ENCODE results near the gene SUPT4H1.

Gene SUPT4H1

GRCh38 chr17:58352596-58353388 lies 791 bp upstream of the SUPT4H1 start:
- H2BK120ac ChIP-seq (ENCODE audit: low read depth, low read length) = no peak overlapping the region
- H3K23ac ChIP-seq (ENCODE audit: low read length) = peak overlapping the region; percentile 74
- peak; percentile 81 for DNase-seq

GRCh38 chr17:58351182-58351581 lies 819 bp downstream of the SUPT4H1 start:
- H3K4ac ChIP-seq (ENCODE audit: low read depth, low read length) = no peak overlapping the region
- H3K27ac ChIP-seq (ENCODE audit: low read depth, low read length) = no peak overlapping the region
- H3K27me3 ChIP-seq (ENCODE audit: insufficient read depth, low read length, poor library complexity) = no peaks in the 10 kb centered on the region
- no CpG with 5 or more reads among the region's 4 CpGs for WGBS (ENCODE audit: extremely low coverage, insufficient coverage, low lambda C conversion rate)
- DNase-seq = no peak
- no peak overlapping the region for H3K18ac ChIP-seq (ENCODE audit: low read length)
- peak overlapping the region; percentile 73 for H3K4me2 ChIP-seq (ENCODE audit: low read length)
- H2BK15ac ChIP-seq (replicated peaks; ENCODE audit: low read depth) = no peak overlapping the region
- H2BK5ac ChIP-seq (ENCODE audit: low read length) = no peak overlapping the region
- peaks cover 3% of the 10 kb centered on the region for H3K4me1 ChIP-seq (ENCODE audit: control insufficient read depth, low read depth, low read length)
- no peak overlapping the region for H2BK120ac ChIP-seq (ENCODE audit: low read depth, low read length)
- H3K23ac ChIP-seq (ENCODE audit: low read length) = no peak overlapping the region
- peak overlapping the region; percentile 98 for H3K4me3 ChIP-seq (ENCODE audit: low read length)
- H3K36me3 ChIP-seq (ENCODE audit: control insufficient read depth, insufficient read depth, low read length) = peaks cover 10% of the 10 kb centered on the region
- peak overlapping the region; percentile 97 for H3K9ac ChIP-seq (ENCODE audit: low read length)
- no peak overlapping the region for H4K8ac ChIP-seq (ENCODE audit: low read depth, low read length)
- H3K56ac ChIP-seq (ENCODE audit: low read length) = peak overlapping the region; percentile 99
- H4K5ac ChIP-seq (ENCODE audit: low read length) = no peak overlapping the region
- H3K79me2 ChIP-seq (ENCODE audit: control insufficient read depth, insufficient read depth, low read length) = peaks cover 8% of the 10 kb centered on the region
- H2AK5ac ChIP-seq (ENCODE audit: low read length) = no peak overlapping the region
- peaks cover 4% of the 10 kb centered on the region for H3K79me1 ChIP-seq (ENCODE audit: low read length)

More at GRCh38 chr17:58352596-58353388, 791 bp upstream of the SUPT4H1 start:
- no CpG with 5 or more reads among the region's 26 CpGs for WGBS (ENCODE audit: extremely low coverage, insufficient coverage, low lambda C conversion rate)
- Histone ChIP-seq H3K27me3 (ENCODE audit: insufficient read depth, low read length, poor library complexity) (no peaks in the 10 kb centered on the region), H3K4me2 (ENCODE audit: low read length) (peak overlapping the region; percentile 100), H3K79me1 (ENCODE audit: low read length) (peaks cover 4% of the 10 kb centered on the region), H2BK5ac (ENCODE audit: low read length) (peak overlapping the region; percentile 83), H3K27ac (ENCODE audit: low read depth, low read length) (peak overlapping the region; percentile 96), H4K8ac (ENCODE audit: low read depth, low read length) (no peak overlapping the region), H2AK5ac (ENCODE audit: low read length) (peak overlapping the region; percentile 97), H2BK15ac (replicated peaks; ENCODE audit: low read depth) (no peak overlapping the region), H4K5ac (ENCODE audit: low read length) (no peak overlapping the region), H3K36me3 (ENCODE audit: control insufficient read depth, insufficient read depth, low read length) (peaks cover 6% of the 10 kb centered on the region), H3K56ac (ENCODE audit: low read length) (peak overlapping the region; percentile 96), H3K18ac (ENCODE audit: low read length) (peak overlapping the region; percentile 72), H3K9ac (ENCODE audit: low read length) (peak overlapping the region; percentile 95), H3K4me1 (ENCODE audit: control insufficient read depth, low read depth, low read length) (peaks cover 3% of the 10 kb centered on the region), H3K4me3 (ENCODE audit: low read length) (peak overlapping the region; percentile 90), H3K79me2 (ENCODE audit: control insufficient read depth, insufficient read depth, low read length) (peaks cover 8% of the 10 kb centered on the region), H3K4ac (ENCODE audit: low read depth, low read length) (peak overlapping the region; percentile 40)

- Histone ChIP-seq H3K4me1 (ENCODE audit: control insufficient read depth, low read depth, low read length) (no peaks in the 10 kb centered on the region), H3K4ac (ENCODE audit: low read depth, low read length) (no peak overlapping the region), H3K9ac (ENCODE audit: low read length) (no peak overlapping the region), H3K56ac (ENCODE audit: low read length) (no peak overlapping the region), H2BK120ac (ENCODE audit: low read depth, low read length) (no peak overlapping the region), H3K27me3 (ENCODE audit: insufficient read depth, low read length, poor library complexity) (no peaks in the 10 kb centered on the region), H2BK15ac (replicated peaks; ENCODE audit: low read depth) (no peak overlapping the region), H4K8ac (ENCODE audit: low read depth, low read length) (no peak overlapping the region), H3K27ac (ENCODE audit: low read depth, low read length) (no peak overlapping the region), H3K18ac (ENCODE audit: low read length) (no peak overlapping the region), H3K79me1 (ENCODE audit: low read length) (peaks cover 4% of the 10 kb centered on the region), H3K4me3 (ENCODE audit: low read length) (no peak overlapping the region), H3K79me2 (ENCODE audit: control insufficient read depth, insufficient read depth, low read length) (peaks cover 8% of the 10 kb centered on the region), H2AK5ac (ENCODE audit: low read length) (no peak overlapping the region), H3K4me2 (ENCODE audit: low read length) (no peak overlapping the region), H4K5ac (ENCODE audit: low read length) (no peak overlapping the region), H3K36me3 (ENCODE audit: control insufficient read depth, insufficient read depth, low read length) (peaks cover 19% of the 10 kb centered on the region), H3K23ac (ENCODE audit: low read length) (no peak overlapping the region), H2BK5ac (ENCODE audit: low read length) (no peak overlapping the region)
- DNase-seq = no peak
- no CpG with 5 or more reads among the region's 1 CpG for WGBS (ENCODE audit: extremely low coverage, insufficient coverage, low lambda C conversion rate)
Observed at GRCh38 chr17:58348038-58348437, 4.0 kb downstream of the SUPT4H1 start.

- Histone ChIP-seq H2BK120ac (ENCODE audit: low read depth, low read length) (no peak overlapping the region), H3K79me2 (ENCODE audit: control insufficient read depth, insufficient read depth, low read length) (no peaks in the 10 kb centered on the region), H2BK5ac (ENCODE audit: low read length) (no peak overlapping the region), H2AK5ac (ENCODE audit: low read length) (no peak overlapping the region), H3K79me1 (ENCODE audit: low read length) (no peaks in the 10 kb centered on the region), H2BK15ac (replicated peaks; ENCODE audit: low read depth) (no peak overlapping the region), H3K36me3 (ENCODE audit: control insufficient read depth, insufficient read depth, low read length) (peaks cover 19% of the 10 kb centered on the region), H3K4me2 (ENCODE audit: low read length) (no peak overlapping the region), H3K56ac (ENCODE audit: low read length) (no peak overlapping the region), H4K5ac (ENCODE audit: low read length) (no peak overlapping the region), H3K4me1 (ENCODE audit: control insufficient read depth, low read depth, low read length) (no peaks in the 10 kb centered on the region), H3K23ac (ENCODE audit: low read length) (no peak overlapping the region), H3K4ac (ENCODE audit: low read depth, low read length) (no peak overlapping the region), H3K27ac (ENCODE audit: low read depth, low read length) (no peak overlapping the region), H3K18ac (ENCODE audit: low read length) (no peak overlapping the region), H3K27me3 (ENCODE audit: insufficient read depth, low read length, poor library complexity) (no peaks in the 10 kb centered on the region), H3K4me3 (ENCODE audit: low read length) (no peak overlapping the region), H4K8ac (ENCODE audit: low read depth, low read length) (no peak overlapping the region), H3K9ac (ENCODE audit: low read length) (no peak overlapping the region)
- no peak for DNase-seq
- WGBS (ENCODE audit: extremely low coverage, insufficient coverage, low lambda C conversion rate) = no CpG with 5 or more reads among the region's 4 CpGs
Observed at GRCh38 chr17:58345500-58345899, 6.5 kb downstream of the SUPT4H1 start.

- Histone ChIP-seq H3K27ac (ENCODE audit: low read depth, low read length) (no peak overlapping the region), H3K79me1 (ENCODE audit: low read length) (no peaks in the 10 kb centered on the region), H3K9ac (ENCODE audit: low read length) (no peak overlapping the region), H3K23ac (ENCODE audit: low read length) (no peak overlapping the region), H2BK120ac (ENCODE audit: low read depth, low read length) (no peak overlapping the region), H2BK5ac (ENCODE audit: low read length) (no peak overlapping the region), H3K4ac (ENCODE audit: low read depth, low read length) (no peak overlapping the region), H4K5ac (ENCODE audit: low read length) (no peak overlapping the region), H3K4me2 (ENCODE audit: low read length) (no peak overlapping the region), H3K27me3 (ENCODE audit: insufficient read depth, low read length, poor library complexity) (no peaks in the 10 kb centered on the region), H2BK15ac (replicated peaks; ENCODE audit: low read depth) (no peak overlapping the region), H3K36me3 (ENCODE audit: control insufficient read depth, insufficient read depth, low read length) (peaks cover 19% of the 10 kb centered on the region), H3K18ac (ENCODE audit: low read length) (no peak overlapping the region), H3K79me2 (ENCODE audit: control insufficient read depth, insufficient read depth, low read length) (no peaks in the 10 kb centered on the region), H2AK5ac (ENCODE audit: low read length) (no peak overlapping the region), H3K4me3 (ENCODE audit: low read length) (no peak overlapping the region), H4K8ac (ENCODE audit: low read depth, low read length) (no peak overlapping the region), H3K56ac (ENCODE audit: low read length) (no peak overlapping the region), H3K4me1 (ENCODE audit: control insufficient read depth, low read depth, low read length) (no peaks in the 10 kb centered on the region)
- WGBS (ENCODE audit: extremely low coverage, insufficient coverage, low lambda C conversion rate) = no CpG with 5 or more reads among the region's 2 CpGs
- peak; percentile 26 for DNase-seq
Observed at GRCh38 chr17:58344791-58345157, 7.2 kb downstream of the SUPT4H1 start.
